GM18870 (cell line): ENCODE data around the gene PIGX.

Experiments
- ATAC-seq: cut with Tn5 transposase; IDR thresholded peaks from one replicate; pipeline ENCODE4 v1.9.1; 2021; ENCODE audit warnings: moderate library complexity; ENCODE audit not compliant: unreplicated experiment

PIGX gene

GRCh38 chr3:196754091-196754981 is 42.2 kb downstream of the PIGX start:
- no peak for ATAC-seq

- ATAC-seq: no peak
Measured at GRCh38 chr3:196756732-196757131, 44.6 kb downstream of the PIGX start.

GRCh38 chr3:196757876-196758739 is 45.9 kb downstream of the PIGX start:
- no peak for ATAC-seq

- ATAC-seq: no peak
Measured at GRCh38 chr3:196763179-196763578, 51.0 kb downstream of the PIGX start.

GRCh38 chr3:196765454-196765853 is 53.3 kb downstream of the PIGX start:
- ATAC-seq: no peak

- ATAC-seq: no peak
Measured at GRCh38 chr3:196771067-196771466, 58.9 kb downstream of the PIGX start.

- no peak for ATAC-seq
Measured at GRCh38 chr3:196772102-196772501, 59.9 kb downstream of the PIGX start.

- ATAC-seq: no peak
Measured at GRCh38 chr3:196772897-196773296, 60.7 kb downstream of the PIGX start.

GRCh38 chr3:196774191-196774820 is 62.1 kb downstream of the PIGX start:
- no peak for ATAC-seq

- ATAC-seq: no peak
Measured at GRCh38 chr3:196774848-196775422, 62.8 kb downstream of the PIGX start.

- no peak for ATAC-seq
Measured at GRCh38 chr3:196775938-196776337, 63.8 kb downstream of the PIGX start.

- ATAC-seq: no peak
Measured at GRCh38 chr3:196777836-196778235, 65.7 kb downstream of the PIGX start.

- no peak for ATAC-seq
Measured at GRCh38 chr3:196778755-196779154, 66.6 kb downstream of the PIGX start.

GRCh38 chr3:196782511-196782910 is 70.3 kb downstream of the PIGX start:
- ATAC-seq: no peak
